HepG2 (cell line): ENCODE results near the gene ANKRD27. TPM values are rescaled to one million over a fixed set of nuclear protein-coding genes. Genes with fewer than 3 reads are reported as not detected.

ENCODE experiments used
- ATF5 ChIP-seq: sonication (generic); formaldehyde crosslinking; IDR thresholded peaks from 2 replicates; pipeline ENCODE4 v1.4.0; 2020; ENCODE audit warnings: mild to moderate bottlenecking, low read depth, missing genetic modification reagents
- ATF7-NPFF ChIP-seq: sonication (generic); formaldehyde crosslinking; IDR thresholded peaks from 2 replicates; pipeline ENCODE4 v1.8.1; 2023; ENCODE audit warnings: mild to moderate bottlenecking, low read depth, missing genetic modification reagents, moderate library complexity
- BRD4 ChIP-seq: sonication (generic); formaldehyde crosslinking; IDR thresholded peaks from 2 replicates; pipeline ENCODE4 v1.4.0; 2020; ENCODE audit warnings: missing genetic modification reagents
- CHD2 ChIP-seq: IDR thresholded peaks from 2 replicates; pipeline ENCODE4 v1.6.1; 2011; ENCODE audit warnings: low read depth, low read length, improper control_type of control experiment
- CREB1 ChIP-seq, 2 experiments: fragments of 450-650 bp in 1 of 2; IDR thresholded peaks; 2 replicates each; pipeline ENCODE4 v1.6.1; 2016 to 2017; ENCODE audit warnings: control low read depth in 1 of 2, mild to moderate bottlenecking in 1 of 2, missing compliant biosample characterization in 1 of 2, missing genetic modification characterization in 1 of 2
- CREM ChIP-seq, 2 experiments: sonication (generic) in 1 of 2; formaldehyde crosslinking in 1 of 2; IDR thresholded peaks; 2 replicates each; pipeline versions ENCODE4 v1.4.0 to v1.6.1; 2016 to 2020; ENCODE audit warnings: antibody characterized with exemption in 1 of 2, mild to moderate bottlenecking in 1 of 2, missing genetic modification reagents in 1 of 2
- DR1 ChIP-seq: sonication (generic); formaldehyde crosslinking; IDR thresholded peaks from 2 replicates; pipeline ENCODE4 v1.8.0; 2021; ENCODE audit warnings: mild to moderate bottlenecking, missing genetic modification reagents, inconsistent platforms
- FOSL1 ChIP-seq: sonication (generic); formaldehyde crosslinking; IDR thresholded peaks from 2 replicates; pipeline ENCODE4 v1.9.0; 2021; ENCODE audit warnings: missing genetic modification reagents, borderline replicate concordance
- JARID2 ChIP-seq: sonication (generic); formaldehyde crosslinking; IDR thresholded peaks from 2 replicates; pipeline ENCODE4 v1.8.1; 2023; ENCODE audit warnings: missing genetic modification reagents, inconsistent platforms; ENCODE audit not compliant: insufficient replicate concordance
- NFATC3 ChIP-seq: sonication (generic); formaldehyde crosslinking; IDR thresholded peaks from 2 replicates; pipeline ENCODE4 v1.5.1; 2020; ENCODE audit warnings: mild to moderate bottlenecking, missing genetic modification reagents
- RAD51 ChIP-seq: fragments of 450-650 bp; IDR thresholded peaks from 2 replicates; pipeline ENCODE4 v1.6.1; 2016; ENCODE audit warnings: borderline replicate concordance
- RBM39 ChIP-seq: fragments of 200-400 bp; formaldehyde crosslinking; IDR thresholded peaks from one replicate; pipeline ENCODE4 v1.6.1; 2018; ENCODE audit warnings: antibody characterized with exemption, mild to moderate bottlenecking, low read depth, low read length; ENCODE audit not compliant: poor library complexity, severe bottlenecking
- RCOR2 ChIP-seq: IDR thresholded peaks from 2 replicates; pipeline ENCODE4 v1.6.1; 2016; ENCODE audit warnings: missing biosample characterization, missing genetic modification reagents
- RORA ChIP-seq: sonication (generic); formaldehyde crosslinking; IDR thresholded peaks from 2 replicates; pipeline ENCODE4 v1.5.0; 2020; ENCODE audit warnings: mild to moderate bottlenecking, missing genetic modification reagents, moderate library complexity
- SRF ChIP-seq: IDR thresholded peaks from 2 replicates; pipeline ENCODE4 v1.6.1; 2011; ENCODE audit warnings: mild to moderate bottlenecking, low read depth, low read length, moderate library complexity
- STAG1 ChIP-seq: sonication (generic); formaldehyde crosslinking; IDR thresholded peaks from 2 replicates; pipeline ENCODE4 v1.4.0; 2020; ENCODE audit warnings: missing genetic modification reagents
- STAT5B ChIP-seq: sonication (generic); formaldehyde crosslinking; IDR thresholded peaks from 2 replicates; pipeline ENCODE4 v1.4.0; 2020; ENCODE audit warnings: missing genetic modification reagents
- THAP8 ChIP-seq: sonication (generic); formaldehyde crosslinking; IDR thresholded peaks from 2 replicates; pipeline ENCODE4 v1.5.1; 2020; ENCODE audit warnings: missing genetic modification reagents, mild to moderate bottlenecking, borderline replicate concordance
- ZBTB26 ChIP-seq: IDR thresholded peaks from 2 replicates; pipeline ENCODE4 v1.6.1; 2016; ENCODE audit warnings: missing compliant biosample characterization, missing genetic modification reagents, borderline replicate concordance
- ZFP90 ChIP-seq: sonication (generic); formaldehyde crosslinking; IDR thresholded peaks from 2 replicates; pipeline ENCODE4 v1.8.0; 2022; ENCODE audit warnings: missing genetic modification reagents, mild to moderate bottlenecking, inconsistent platforms, borderline replicate concordance
- ZNF101 ChIP-seq: sonication (generic); formaldehyde crosslinking; IDR thresholded peaks from 2 replicates; pipeline ENCODE4 v1.4.0; 2020; ENCODE audit warnings: mild to moderate bottlenecking, low read depth, missing genetic modification reagents, borderline replicate concordance
- ZNF143 ChIP-seq: sonication (generic); formaldehyde crosslinking; IDR thresholded peaks from 2 replicates; pipeline ENCODE4 v1.4.0; 2020; ENCODE audit warnings: missing genetic modification reagents
- ZNF225 ChIP-seq: sonication (generic); formaldehyde crosslinking; IDR thresholded peaks from 2 replicates; pipeline ENCODE4 v1.4.0; 2020; ENCODE audit warnings: mild to moderate bottlenecking, missing genetic modification reagents
- ZNF251 ChIP-seq: sonication (generic); formaldehyde crosslinking; IDR thresholded peaks from 2 replicates; pipeline ENCODE4 v1.9.0; 2021; ENCODE audit warnings: mild to moderate bottlenecking, missing genetic modification reagents
- ZNF296 ChIP-seq: sonication (generic); formaldehyde crosslinking; conservative IDR thresholded peaks from 2 replicates; pipeline ENCODE4 v1.5.0; 2020; ENCODE audit warnings: mild to moderate bottlenecking, missing genetic modification reagents
- ZNF329 ChIP-seq: sonication (generic); formaldehyde crosslinking; IDR thresholded peaks from 2 replicates; pipeline ENCODE4 v1.9.0; 2021; ENCODE audit warnings: low read depth, mild to moderate bottlenecking, missing genetic modification reagents
- ZNF350 ChIP-seq: sonication (generic); formaldehyde crosslinking; IDR thresholded peaks from 2 replicates; pipeline ENCODE4 v1.4.0; 2020; ENCODE audit warnings: mild to moderate bottlenecking, low read depth, missing genetic modification reagents, borderline replicate concordance
- ZNF501 ChIP-seq: sonication (generic); formaldehyde crosslinking; IDR thresholded peaks from 2 replicates; pipeline ENCODE4 v1.5.1; 2020; ENCODE audit warnings: mild to moderate bottlenecking, moderate library complexity, missing genetic modification reagents
- ZNF644 ChIP-seq: IDR thresholded peaks from 2 replicates; pipeline ENCODE4 v1.6.1; 2016; ENCODE audit warnings: low read depth
- polyA plus RNA-seq, 8 experiments: library from polyadenylated mRNA; depleted of rRNA in 3 of 8; stranded (reverse) in 7 of 8; unstranded in 1 of 8; fragments of >200 nt; fragmentation: Illumina TruSeq in 4 of 8; extraction: Trizol in 4 of 8; gene quantifications; 2 replicates each; pipeline versions ENCODE4 v1.2.1 to v1.2.3, GENCODE V29; 2011 to 2016; ENCODE audit warnings: low read depth in 4 of 8, missing spikeins in 1 of 8, mixed read lengths in 1 of 8; ENCODE audit not compliant: insufficient read depth in 1 of 8
- total RNA-seq, 5 experiments: library from RNA; depleted of rRNA; stranded (reverse); fragments of >200 nt; fragmentation: Illumina TruSeq; extraction: Trizol; gene quantifications; 2 replicates each; pipeline ENCODE4 v1.2.3, GENCODE V29; 2016; ENCODE audit warnings: low read depth in 1 of 5

Gene ANKRD27
- total and polyA plus RNA-seq, 2 of the 13 experiments (the other 11 are each of a cell fraction or from before 2014, with no cell fraction given): 22.2 to 23.7 TPM

- TF ChIP-seq CREM (IDR thresholded peaks at IDR 0.05): no peak
- TF ChIP-seq CREM (CRISPR knock-in tag; IDR thresholded peaks at IDR 0.05): no peak
- no peak for TF ChIP-seq CREB1 (IDR thresholded peaks at IDR 0.05)
- no peak for TF ChIP-seq CREB1 (CRISPR knock-in tag; IDR thresholded peaks at IDR 0.05)
- no peak for TF ChIP-seq RCOR2 (CRISPR knock-in tag)
- no peak for TF ChIP-seq STAT5B (CRISPR knock-in tag)
- TF ChIP-seq ATF5: no peak
- peak; percentile 82 for TF ChIP-seq ZNF329 (CRISPR knock-in tag)
- no peak for TF ChIP-seq RBM39
- TF ChIP-seq JARID2: no peak
- no peak for TF ChIP-seq RAD51
- no peak for TF ChIP-seq STAG1
- no peak for TF ChIP-seq ZNF296 (CRISPR knock-in tag)
- TF ChIP-seq ATF7-NPFF (CRISPR knock-in tag): no peak; the same call in 1 of the 2 replicates
- TF ChIP-seq ZNF501 (CRISPR knock-in tag): no peak; the same call in 1 of the 2 replicates
- no peak for TF ChIP-seq BRD4 (CRISPR knock-in tag)
- TF ChIP-seq ZBTB26 (CRISPR knock-in tag): no peak
- TF ChIP-seq ZNF225 (CRISPR knock-in tag): 0 out of 2 replicates have a peak, but pooled peaks have one; percentile 39
- TF ChIP-seq ZNF251 (CRISPR knock-in tag): no peak
- TF ChIP-seq ZNF350 (CRISPR knock-in tag): no peak
- TF ChIP-seq SRF: peak; percentile 92
- TF ChIP-seq DR1 (CRISPR knock-in tag): no peak
- no peak for TF ChIP-seq THAP8 (CRISPR knock-in tag)
- TF ChIP-seq ZNF644 (CRISPR knock-in tag): no peak
- no peak for TF ChIP-seq ZNF143 (CRISPR knock-in tag)
- TF ChIP-seq RORA (CRISPR knock-in tag): no peak
- no peak for TF ChIP-seq NFATC3 (CRISPR knock-in tag)
- 0 out of 2 replicates have a peak, but pooled peaks have one; percentile 53 for TF ChIP-seq ZNF101 (CRISPR knock-in tag)
- no peak for TF ChIP-seq FOSL1 (CRISPR knock-in tag)
- TF ChIP-seq ZFP90 (CRISPR knock-in tag): no peak
- 0 out of 2 replicates have a peak, but pooled peaks have one; percentile 24 for TF ChIP-seq CHD2
Measured at GRCh38 chr19:32580901-32581704, 93.9 kb downstream of the ANKRD27 start, which contains the start of gene PDCD5 (continued).
